Measurements from ENCODE around the gene LOXL1. TPM values are rescaled to one million over a fixed set of nuclear protein-coding genes. Genes with fewer than 3 reads are reported as not detected.
A peak's percentile ranks its signal among the peaks of the same experiment; 100 is the strongest.

Gene LOXL1
- not detected in 2 replicates for total RNA-seq (2011; cell fraction: chromatin; rRNA removed; ENCODE audit: low replicate concordance)
- 0.33 TPM in 1 of 2 replicates, not detected in the other for total RNA-seq (2011; cell fraction: nucleolus; rRNA removed)
- not detected in 2 replicates for total RNA-seq (2011; cell fraction: nucleoplasm; rRNA removed)
- 0.14 and 0.61 TPM in 2 replicates for total RNA-seq (2014; rRNA removed)
- total RNA-seq (2014; rRNA removed; fragmentation: Illumina TruSeq; extraction: Trizol), result not detected in 2 replicates
- not detected in 2 replicates for total RNA-seq (2015; rRNA removed; fragmentation: Illumina TruSeq; extraction: Trizol)
- not detected in 2 replicates for total RNA-seq (2021)
- 0.16 TPM in 1 of 2 replicates, not detected in the other for polyA plus RNA-seq (2011; rRNA removed)
- 0.66 TPM in 1 of 2 replicates, not detected in the other for polyA plus RNA-seq (2011; cell fraction: cytosol; rRNA removed)
- polyA plus RNA-seq (2011; cell fraction: nucleus; rRNA removed), result 0.30 and 0.45 TPM in 2 replicates
- polyA plus RNA-seq (2012), result 0.18 and 1.5 TPM in 2 replicates
- not detected in 2 replicates for polyA plus RNA-seq (2014; fragmentation: Illumina TruSeq; extraction: Trizol)
- not detected for polyA plus RNA-seq (2014; fragmentation: Nextera tagmentation; extraction: Ambion mirVana)
- polyA plus RNA-seq (2014; rRNA removed), result not detected in 2 replicates
- polyA minus RNA-seq (2011; rRNA and poly(A)+ RNA removed), result not detected in 2 replicates
- not detected in 2 replicates for polyA minus RNA-seq (2011; cell fraction: cytosol; rRNA and poly(A)+ RNA removed)
- polyA minus RNA-seq (2011; cell fraction: nucleus; rRNA and poly(A)+ RNA removed), result not detected in 2 replicates
- Bru-seq, nascent RNA, result percentile 23 among the genes with signal in this experiment
- percentile 14 among the genes with signal in this experiment for BruChase-seq, experiment 1, labeled RNA remaining after a 2-hour chase
- percentile 19 among the genes with signal in this experiment for BruChase-seq, experiment 2, labeled RNA remaining after a 6-hour chase
- long read RNA-seq, experiment 1, result 0 reads
- long read RNA-seq, experiment 2, result 0 reads
- long read RNA-seq, experiment 3, result 0 reads

- H3K27me3 ChIP-seq (ENCODE audit: control insufficient read depth in 2 of 2, insufficient read depth in 2 of 2, low read length in 2 of 2), result peaks cover 0 to 46% of the 10 kb centered on the region in 2 experiments; a peak in 3 of 5 replicates
- H3K9me1 ChIP-seq (ENCODE audit: control insufficient read depth, insufficient read depth, low read length), result no peaks in the 10 kb centered on the region
- peak; percentile 63 for TF ChIP-seq TEAD2 (tag; IDR thresholded peaks at IDR 0.05)
- TF ChIP-seq TBP (optimal IDR thresholded peaks at IDR 0.05; ENCODE audit: low read depth, low read length), result no peak
- no peak for TF ChIP-seq ZNF589 (CRISPR knock-in tag; IDR thresholded peaks at IDR 0.05; ENCODE audit: low read depth)
- no peak for TF ChIP-seq HNRNPK (IDR thresholded peaks at IDR 0.05; ENCODE audit: low read depth, low read length, poor library complexity, severe bottlenecking)
- peak; percentile 19; the same call in 1 of the 2 replicates for TF ChIP-seq ZFX (CRISPR knock-in tag; IDR thresholded peaks at IDR 0.05)
- peak; percentile 23; the same call in 1 of the 2 replicates for TF ChIP-seq ZNF263 (CRISPR knock-in tag; IDR thresholded peaks at IDR 0.05; ENCODE audit: borderline replicate concordance)
- TF ChIP-seq ZNF717 (CRISPR knock-in tag; IDR thresholded peaks at IDR 0.05), result no peak
- peak; percentile 42; the same call in 1 of the 2 replicates for TF ChIP-seq L3MBTL2 (IDR thresholded peaks at IDR 0.05)
- TF ChIP-seq HLTF (IDR thresholded peaks at IDR 0.05), result no peak
- peak; percentile 35; the same call in 1 of the 2 replicates for TF ChIP-seq TFAP4 (CRISPR knock-in tag; IDR thresholded peaks at IDR 0.05; ENCODE audit: borderline replicate concordance)
- TF ChIP-seq E2F6 (IDR thresholded peaks at IDR 0.05; ENCODE audit: borderline replicate concordance in 1 of 2, extremely low read depth in 1 of 2, insufficient read depth in 1 of 2, insufficient read length in 1 of 2, low read depth in 1 of 2, low read length in 1 of 2, poor library complexity in 1 of 2, severe bottlenecking in 1 of 2), result peak in 1 of 2 experiments; percentile 22
- peak in 1 of 2 experiments; percentile 23; a peak in 2 of 4 replicates for TF ChIP-seq TEAD1 (CRISPR knock-in tag; IDR thresholded peaks at IDR 0.05)
- in situ Hi-C loops (cut with MboI) (no loop called here), intact Hi-C loops (cut with micrococcal nuclease) (no loop called here)
- H3K4me1 ChIP-seq (replicated peaks in 1 of 2; ENCODE audit: control insufficient read depth in 2 of 2, insufficient read depth in 2 of 2, low read length in 2 of 2), result peaks cover 0 to 26% of the 10 kb centered on the region in 2 experiments; a peak in 4 of 5 replicates
- H3K27ac ChIP-seq (ENCODE audit: extremely low read depth, low read depth, low read length), result no peak within 1 kb of the TSS
- no peak within 1 kb of the TSS for H3K4me3 ChIP-seq
- H3K79me2 ChIP-seq (ENCODE audit: control insufficient read depth, insufficient read depth, low read length), result no peaks in the 10 kb centered on the region
- BruUV-seq (replicated peaks), result no TSS peak
- peak within 1 kb of the TSS in 1 of 2 experiments; percentile 24; a peak in 1 of 4 replicates for H3K9ac ChIP-seq (ENCODE audit: insufficient read depth in 1 of 2, low read depth in 2 of 2, low read length in 2 of 2)
- ATAC-seq (peak; percentile 80), FAIRE-seq (no peak), DNase-seq (ENCODE audit: extremely low read depth in 1 of 4, low spot score in 3 of 4) (peak; percentile 28 to 48 (median 45))
- no peak within 1 kb of the TSS; the same call in 1 of the 2 replicates for H3K4me2 ChIP-seq (ENCODE audit: insufficient read depth, low read length)
- H4K20me1 ChIP-seq (replicated peaks; ENCODE audit: control insufficient read depth, insufficient read depth, low read length), result no peaks in the 10 kb centered on the region
- H3K9me3 ChIP-seq (replicated peaks; ENCODE audit: control insufficient read depth, insufficient read depth, low read depth, low read length), result no peaks in the 10 kb centered on the region
- 4% methylated on average over 29 of the region's 47 CpGs for WGBS (ENCODE audit: insufficient coverage, low coverage, missing lambda C conversion rate)
- no peaks in the 10 kb centered on the region for H3K36me3 ChIP-seq (ENCODE audit: control insufficient read depth, insufficient read depth, low read length)
- ChIA-PET CTCF (ENCODE audit: low intra/inter-chr PET ratio) (no interaction called here), POLR2A (interaction anchor here (0.6 kb wide), 2 partner anchors 11 to 23 kb away, joined by 3 read pairs; no protein-coding TSS in a partner anchor)
- no peak within 1 kb of the TSS; the same call in 1 of the 2 replicates for H2AFZ ChIP-seq (ENCODE audit: low read depth, low read length)
Observed at GRCh38 chr15:73926219-73927002, at the start of gene LOXL1. Gene LOXL1, plus strand, starts transcription at chr15:73926462. Its CDS starts 322 bp downstream, at chr15:73926784.

All from K562 (cell line).